ENCODE data around the gene CTAGE8.

- TF ChIP-seq CTCF (IDR thresholded peaks at IDR 0.05 in 2 of 3, conservative IDR thresholded peaks at IDR 0.05 in 1 of 3; ENCODE audit: control insufficient read depth in 2 of 3, extremely low read depth in 1 of 3, insufficient read depth in 1 of 3, low read depth in 3 of 3, low read length in 3 of 3) (no peak), PAX8 (IDR thresholded peaks at IDR 0.05) (no peak), POLR2A (IDR thresholded peaks at IDR 0.05; ENCODE audit: low read depth, low read length) (no peak), EZH2 (IDR thresholded peaks at IDR 0.05; ENCODE audit: borderline replicate concordance, control insufficient read depth, low read depth, low read length) (no peak), FOXK2 (IDR thresholded peaks at IDR 0.05) (no peak), BCLAF1 (IDR thresholded peaks at IDR 0.05) (no peak), NR2C2 (IDR thresholded peaks at IDR 0.05; ENCODE audit: borderline replicate concordance, control insufficient read depth, insufficient read length, low read depth) (no peak), RAD21 (IDR thresholded peaks at IDR 0.05; ENCODE audit: insufficient read depth, low read depth, low read length) (no peak)
These were observed 13.6 kb downstream of the CTAGE8 start for GRCh38 chr7:144255471-144255897.
